Neuron (in vitro differentiated cells): ENCODE data around the gene PCMT1.

ENCODE experiments used
- H2AFZ ChIP-seq: one replicate; pipeline ENCODE4 v1.6.1; 2013; ENCODE audit warnings: low read depth, mild to moderate bottlenecking, inconsistent platforms, low read length, moderate library complexity
- H3K27me3 ChIP-seq: one replicate; pipeline ENCODE4 v1.6.1; 2013; ENCODE audit warnings: low read length; ENCODE audit not compliant: insufficient read depth
- H3K36me3 ChIP-seq: one replicate; pipeline ENCODE4 v1.6.1; 2013; ENCODE audit warnings: low read length; ENCODE audit not compliant: insufficient read depth
- H3K4me1 ChIP-seq: one replicate; pipeline ENCODE4 v1.6.1; 2013; ENCODE audit warnings: low read length; ENCODE audit not compliant: insufficient read depth
- H3K4me3 ChIP-seq: 2 replicates; pipeline ENCODE4 v1.5.1; 2013; ENCODE audit warnings: mild to moderate bottlenecking, low read length, moderate library complexity
- H3K9me3 ChIP-seq: one replicate; pipeline ENCODE4 v1.6.1; 2013; ENCODE audit warnings: low read length

Gene PCMT1

GRCh38 chr6:149754548-149754947, 5.0 kb downstream of the PCMT1 start:
- Histone ChIP-seq H3K27me3 (no peaks in the 10 kb centered on the region), H3K4me1 (peaks cover 8% of the 10 kb centered on the region), H3K9me3 (no peaks in the 10 kb centered on the region), H3K36me3 (no peaks in the 10 kb centered on the region), H2AFZ (no peak overlapping the region), H3K4me3 (no peak overlapping the region)

- no peaks in the 10 kb centered on the region for H3K9me3 ChIP-seq
- H3K27me3 ChIP-seq: no peaks in the 10 kb centered on the region
- peaks cover 6% of the 10 kb centered on the region for H3K4me1 ChIP-seq
- no peaks in the 10 kb centered on the region for H3K36me3 ChIP-seq
- H3K4me3 ChIP-seq: no peak overlapping the region
- H2AFZ ChIP-seq: no peak overlapping the region
These were observed 6.0 kb downstream of the PCMT1 start for GRCh38 chr6:149755300-149756260.

- H3K36me3 ChIP-seq: peaks cover under 1% of the 10 kb centered on the region
- H2AFZ ChIP-seq: no peak overlapping the region
- no peaks in the 10 kb centered on the region for H3K4me1 ChIP-seq
- H3K9me3 ChIP-seq: no peaks in the 10 kb centered on the region
- no peak overlapping the region for H3K4me3 ChIP-seq
- no peaks in the 10 kb centered on the region for H3K27me3 ChIP-seq
These were observed 6.7 kb downstream of the PCMT1 start for GRCh38 chr6:149756261-149756636.

- H2AFZ ChIP-seq: no peak overlapping the region
- H3K36me3 ChIP-seq: peaks cover 9% of the 10 kb centered on the region
- peaks cover 5% of the 10 kb centered on the region for H3K9me3 ChIP-seq
- no peaks in the 10 kb centered on the region for H3K27me3 ChIP-seq
- H3K4me3 ChIP-seq: no peak overlapping the region
- H3K4me1 ChIP-seq: no peaks in the 10 kb centered on the region
These were observed 11.9 kb downstream of the PCMT1 start for GRCh38 chr6:149761438-149761837.

DNA sequence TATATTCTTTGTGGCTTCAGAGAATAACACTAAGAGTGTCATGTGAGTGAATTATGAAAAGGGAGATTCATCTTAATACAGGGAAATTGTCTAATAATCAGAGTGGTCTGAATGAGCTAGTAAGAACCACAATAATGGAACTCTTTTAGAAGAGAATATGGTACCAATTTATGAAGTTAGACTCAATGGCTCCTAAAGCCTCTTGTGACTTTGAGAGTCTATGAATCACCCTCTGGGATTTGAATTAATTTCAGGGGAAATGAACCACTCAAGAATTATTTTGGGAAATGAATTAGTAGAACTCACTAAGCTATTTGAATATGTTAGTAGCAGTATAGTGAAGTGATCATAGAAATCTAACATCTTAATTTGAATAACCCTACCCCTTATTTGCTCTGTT, 14.3 kb downstream of the PCMT1 start:
- H3K36me3 ChIP-seq: peaks cover 11% of the 10 kb centered on the region
- no peaks in the 10 kb centered on the region for H3K27me3 ChIP-seq
- no peaks in the 10 kb centered on the region for H3K4me1 ChIP-seq
- H3K4me3 ChIP-seq: no peak overlapping the region
- peaks cover 8% of the 10 kb centered on the region for H3K9me3 ChIP-seq
- H2AFZ ChIP-seq: no peak overlapping the region

DNA sequence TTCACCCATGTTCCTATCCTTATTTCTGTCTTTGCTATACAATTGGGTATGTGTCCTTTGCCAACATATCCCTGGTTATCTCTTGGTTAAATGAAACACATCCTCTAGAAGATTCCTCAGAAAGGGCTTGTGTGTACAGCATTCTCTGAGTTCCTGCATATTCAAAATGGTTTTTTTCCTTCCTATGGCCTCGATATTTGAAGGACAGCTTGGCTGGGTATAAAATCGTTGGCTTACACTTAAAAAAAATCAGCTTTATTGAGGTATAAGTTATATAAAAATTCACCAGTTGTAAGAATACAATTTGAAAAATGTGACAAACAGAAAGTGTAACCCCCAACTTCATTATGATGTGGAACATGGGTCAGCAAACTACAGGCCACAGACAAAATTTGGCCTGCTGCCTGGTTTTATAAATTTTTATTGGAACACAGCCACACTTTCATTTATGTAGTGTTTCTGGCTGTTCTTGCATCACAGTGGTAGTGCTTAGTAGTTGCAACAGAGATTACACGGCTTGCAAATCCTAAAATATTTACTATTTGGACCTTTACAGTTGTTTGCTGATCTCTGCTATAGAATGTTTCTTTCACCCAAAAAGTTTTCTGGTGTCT, 16.7 kb downstream of the PCMT1 start:
- Histone ChIP-seq H3K36me3 (peaks cover 15% of the 10 kb centered on the region), H3K9me3 (peaks cover 8% of the 10 kb centered on the region), H3K4me1 (no peaks in the 10 kb centered on the region), H3K27me3 (no peaks in the 10 kb centered on the region), H2AFZ (no peak overlapping the region), H3K4me3 (no peak overlapping the region)

- Histone ChIP-seq H3K4me1 (no peaks in the 10 kb centered on the region), H2AFZ (no peak overlapping the region), H3K4me3 (no peak overlapping the region), H3K9me3 (peaks cover 8% of the 10 kb centered on the region), H3K27me3 (no peaks in the 10 kb centered on the region), H3K36me3 (peaks cover 37% of the 10 kb centered on the region)
These were observed 20.1 kb downstream of the PCMT1 start for GRCh38 chr6:149769676-149770075.

- H3K27me3 ChIP-seq: no peaks in the 10 kb centered on the region
- no peak overlapping the region for H2AFZ ChIP-seq
- no peaks in the 10 kb centered on the region for H3K4me1 ChIP-seq
- no peak overlapping the region for H3K4me3 ChIP-seq
- peaks cover 3% of the 10 kb centered on the region for H3K9me3 ChIP-seq
- peaks cover 39% of the 10 kb centered on the region for H3K36me3 ChIP-seq
These were observed 21.6 kb downstream of the PCMT1 start for GRCh38 chr6:149771185-149771584.

DNA sequence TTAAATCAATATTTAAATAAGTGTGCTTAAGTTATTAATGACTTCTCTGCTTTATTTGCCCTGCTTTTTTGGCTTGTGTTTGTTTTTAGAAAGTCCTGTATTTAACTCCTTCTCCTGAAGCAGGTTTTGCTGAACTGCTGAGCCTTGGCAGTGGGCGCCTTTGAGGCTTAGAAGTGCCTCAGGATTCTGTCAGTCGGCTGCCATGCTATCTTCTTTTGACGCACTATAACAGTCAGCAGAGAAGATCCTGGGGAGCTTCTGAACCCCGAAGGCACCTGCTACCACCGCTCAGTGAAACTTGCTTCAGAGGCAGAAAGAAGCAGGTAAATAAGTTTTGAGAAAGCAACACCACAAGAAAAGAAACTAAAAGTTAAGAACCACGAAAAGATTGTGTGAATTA, 22.4 kb downstream of the PCMT1 start:
- no peak overlapping the region for H2AFZ ChIP-seq
- no peaks in the 10 kb centered on the region for H3K9me3 ChIP-seq
- no peaks in the 10 kb centered on the region for H3K27me3 ChIP-seq
- no peaks in the 10 kb centered on the region for H3K4me1 ChIP-seq
- H3K36me3 ChIP-seq: peaks cover 36% of the 10 kb centered on the region
- no peak overlapping the region for H3K4me3 ChIP-seq

DNA sequence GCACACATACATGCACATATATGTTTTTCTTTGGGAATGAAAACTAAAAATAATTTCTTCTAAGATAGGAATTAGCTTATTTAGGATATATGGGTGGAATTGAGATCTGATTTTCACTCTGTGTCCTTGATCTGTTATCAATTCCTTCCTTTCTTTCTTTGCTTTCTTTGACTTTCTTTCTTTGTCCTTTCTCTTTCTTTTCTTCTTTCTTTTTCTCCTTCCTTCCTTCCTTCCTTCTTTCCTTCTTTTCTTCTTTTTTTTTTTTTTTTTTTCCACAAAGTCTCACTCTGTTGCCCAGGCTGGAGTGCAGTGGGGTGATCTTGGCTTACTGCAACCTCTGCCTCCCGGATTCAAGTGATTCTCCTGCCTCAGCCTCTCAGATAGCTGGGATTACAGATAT, 28.1 kb downstream of the PCMT1 start:
- Histone ChIP-seq H3K4me3 (no peak overlapping the region), H3K4me1 (no peaks in the 10 kb centered on the region), H3K36me3 (peaks cover 24% of the 10 kb centered on the region), H3K27me3 (no peaks in the 10 kb centered on the region), H3K9me3 (no peaks in the 10 kb centered on the region), H2AFZ (no peak overlapping the region)

DNA sequence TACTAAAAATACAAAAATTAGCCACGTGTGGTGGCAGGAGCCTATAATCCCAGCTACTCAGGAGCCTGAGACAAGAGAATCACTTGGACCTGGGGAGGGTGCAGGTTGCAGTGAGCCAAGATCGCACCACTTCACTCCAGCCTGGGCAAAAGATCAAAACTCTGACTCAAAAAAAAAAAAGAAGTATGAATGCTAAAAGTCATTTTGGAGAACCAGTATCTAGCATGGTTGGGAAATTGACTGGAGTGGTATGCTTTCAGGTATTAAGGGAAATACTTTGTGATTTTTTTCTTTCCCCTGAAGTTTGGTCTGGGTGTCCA, 30.1 kb downstream of the PCMT1 start:
- Histone ChIP-seq H3K27me3 (no peaks in the 10 kb centered on the region), H3K36me3 (peaks cover 26% of the 10 kb centered on the region), H3K4me3 (no peak overlapping the region), H2AFZ (no peak overlapping the region), H3K4me1 (no peaks in the 10 kb centered on the region), H3K9me3 (peaks cover 3% of the 10 kb centered on the region)

- no peaks in the 10 kb centered on the region for H3K4me1 ChIP-seq
- H3K36me3 ChIP-seq: peaks cover 19% of the 10 kb centered on the region
These were observed 32.2 kb downstream of the PCMT1 start for GRCh38 chr6:149781715-149782114.

DNA sequence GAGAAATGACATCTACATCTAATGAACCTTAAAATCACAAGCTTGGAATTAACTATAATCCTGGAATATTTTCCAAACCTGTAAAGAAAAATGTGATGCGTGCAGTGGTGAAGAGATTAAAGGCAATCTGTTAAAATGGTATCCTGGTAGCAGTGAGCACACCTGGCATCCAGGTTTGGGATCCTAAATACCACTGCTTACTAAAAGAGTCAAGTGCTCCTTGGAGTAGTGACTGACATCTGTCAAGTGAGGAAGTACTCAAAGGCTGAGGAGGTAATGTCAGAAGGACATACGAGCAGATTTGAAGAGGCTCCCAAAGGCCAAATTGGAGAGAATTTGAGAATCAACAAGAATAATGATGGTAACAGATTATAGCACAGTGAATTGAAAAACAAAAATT, 32.8 kb downstream of the PCMT1 start:
- Histone ChIP-seq H3K4me1 (no peaks in the 10 kb centered on the region), H2AFZ (no peak overlapping the region), H3K4me3 (no peak overlapping the region), H3K9me3 (peaks cover 3% of the 10 kb centered on the region), H3K36me3 (peaks cover 15% of the 10 kb centered on the region), H3K27me3 (no peaks in the 10 kb centered on the region)

More at GRCh38 chr6:149781715-149782114, 32.2 kb downstream of the PCMT1 start:
- peaks cover 3% of the 10 kb centered on the region for H3K9me3 ChIP-seq
- no peaks in the 10 kb centered on the region for H3K27me3 ChIP-seq
- no peak overlapping the region for H2AFZ ChIP-seq
- no peak overlapping the region for H3K4me3 ChIP-seq
